ENCODE data around the gene MSTO1.
"Not testable (repeated sequence)": the region's sequence is repeated elsewhere in the genome, so short reads cannot be mapped to it uniquely, and the experiment has no call there.

MSTO1 gene

GRCh38 chr1:155622191-155622590 is 12.2 kb downstream of the MSTO1 start:
- DNase-seq = no peak

DNA sequence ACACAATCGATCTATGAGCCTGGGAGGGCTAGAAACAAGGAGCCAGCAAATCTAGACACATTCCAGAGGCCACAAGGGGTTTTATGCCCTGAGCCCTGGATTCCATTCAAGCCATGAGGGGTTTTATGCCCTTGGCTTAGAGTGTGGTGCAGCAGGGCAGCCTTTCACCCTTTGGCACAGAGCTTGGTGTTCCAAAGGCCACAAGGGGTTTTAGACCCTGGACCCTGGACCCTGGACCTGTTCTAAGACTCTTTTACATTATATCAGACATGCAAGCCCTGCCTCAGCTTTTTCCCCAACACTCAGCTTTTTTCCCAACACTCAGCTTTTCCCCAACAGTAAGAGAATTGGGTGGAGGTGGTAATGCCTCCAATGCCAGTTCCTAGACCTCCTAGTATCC is 13.3 kb downstream of the MSTO1 start:
- no peak for DNase-seq

- DNase-seq = not testable (repeated sequence)
These were observed 16.4 kb downstream of the MSTO1 start for GRCh38 chr1:155626428-155626827.

GRCh38 chr1:155636397-155637153 is 26.6 kb downstream of the MSTO1 start:
- DNase-seq = no peak

DNA sequence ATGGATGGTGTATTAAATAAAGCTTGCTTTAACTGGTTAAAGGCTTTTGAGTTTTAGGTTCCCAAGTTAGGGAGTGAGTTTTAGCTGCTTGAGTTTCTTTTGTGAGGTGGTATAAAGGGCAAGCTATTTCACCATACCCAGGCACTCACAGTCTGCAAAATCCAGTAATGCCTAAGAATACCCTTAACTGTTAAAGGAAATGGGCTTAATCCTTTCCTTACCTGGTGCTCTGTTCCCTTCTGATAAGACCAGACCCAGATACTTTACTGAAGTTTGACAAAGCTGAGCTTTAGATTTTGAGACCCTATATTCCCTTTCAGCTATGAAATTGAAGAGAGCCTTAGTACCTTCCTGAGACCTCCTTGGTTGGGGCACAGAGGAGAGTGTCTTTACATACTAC is 30.3 kb downstream of the MSTO1 start:
- DNase-seq = no peak

DNA sequence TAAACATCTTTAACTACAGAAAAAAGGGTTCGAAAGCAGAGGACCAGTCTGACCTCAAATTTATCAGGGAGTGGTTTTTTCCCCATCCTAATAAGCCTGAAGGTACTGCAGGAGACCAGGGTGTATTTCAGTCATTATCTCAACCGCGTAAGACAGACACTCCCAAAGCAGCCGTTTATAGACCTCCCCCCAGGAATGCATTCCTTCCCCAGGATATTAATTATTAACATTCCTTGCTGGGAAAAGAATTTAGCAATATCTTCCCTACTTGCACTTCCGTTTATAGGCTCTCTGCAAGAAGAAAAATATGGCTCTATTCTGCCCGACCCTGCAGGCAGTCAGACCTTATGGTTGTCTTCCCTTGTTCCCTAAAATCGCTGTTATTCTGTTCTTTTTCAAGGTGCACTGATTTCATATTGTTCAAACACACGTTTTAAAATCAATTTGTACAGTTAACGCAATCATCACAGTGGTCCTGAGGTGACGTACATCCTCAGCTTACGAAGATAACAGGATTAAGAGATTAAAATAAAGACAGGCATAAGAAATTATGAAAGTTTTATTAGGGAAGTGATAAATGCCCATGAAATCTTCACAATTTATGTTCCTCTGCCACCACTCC is 32.7 kb downstream of the MSTO1 start:
- DNase-seq = not testable (repeated sequence)

DNA sequence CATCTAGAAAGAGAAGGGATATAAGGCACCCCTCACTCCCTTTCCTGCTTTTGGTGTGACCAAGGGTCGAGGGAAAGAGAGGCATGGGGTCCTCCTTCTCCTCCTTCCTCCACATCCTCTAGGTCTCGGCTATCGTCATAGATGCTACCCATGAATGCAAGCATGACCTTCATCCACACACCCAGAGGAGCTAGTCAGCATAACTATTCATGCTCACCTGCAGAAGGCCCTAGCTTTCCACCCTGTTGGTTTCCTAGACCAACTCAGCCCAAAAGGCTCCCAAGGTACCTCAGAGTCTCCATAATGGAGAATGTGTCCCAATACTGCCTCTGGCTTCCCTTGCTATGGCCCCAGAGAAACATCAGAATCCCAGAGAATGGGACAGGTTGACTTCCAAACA is 33.2 kb downstream of the MSTO1 start:
- no peak for DNase-seq

DNA sequence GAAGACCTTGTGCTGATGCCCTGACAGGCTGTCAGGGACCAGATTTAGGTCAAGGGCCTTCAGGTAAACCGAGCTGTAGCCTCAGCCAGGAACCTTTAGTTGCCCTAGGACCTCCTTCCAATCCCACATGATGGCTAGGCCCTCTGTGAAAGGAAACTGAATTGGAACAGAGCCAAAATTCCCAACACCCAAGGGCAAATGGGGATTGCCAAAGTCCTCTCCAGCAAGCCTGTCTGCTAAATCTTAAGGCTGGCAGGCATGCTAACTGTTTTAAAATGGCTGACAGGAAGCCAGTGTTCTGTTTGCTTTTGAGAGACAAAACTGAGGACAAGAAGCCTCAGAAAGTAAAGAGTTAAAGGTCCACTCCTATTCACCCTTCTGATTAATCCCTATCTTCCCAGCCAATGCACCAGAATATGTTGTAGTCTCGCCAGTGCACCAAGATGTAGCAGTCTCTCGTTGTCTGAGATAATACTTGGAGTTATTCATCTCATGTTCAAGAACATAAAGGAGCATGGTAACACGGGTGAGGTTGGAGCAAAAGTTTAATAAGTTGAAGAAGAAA is 35.1 kb downstream of the MSTO1 start:
- DNase-seq = no peak

- no peak for DNase-seq
These were observed 35.6 kb downstream of the MSTO1 start for GRCh38 chr1:155645648-155646047.

- no peak for DNase-seq
These were observed 36.3 kb downstream of the MSTO1 start for GRCh38 chr1:155646307-155646706.

DNA sequence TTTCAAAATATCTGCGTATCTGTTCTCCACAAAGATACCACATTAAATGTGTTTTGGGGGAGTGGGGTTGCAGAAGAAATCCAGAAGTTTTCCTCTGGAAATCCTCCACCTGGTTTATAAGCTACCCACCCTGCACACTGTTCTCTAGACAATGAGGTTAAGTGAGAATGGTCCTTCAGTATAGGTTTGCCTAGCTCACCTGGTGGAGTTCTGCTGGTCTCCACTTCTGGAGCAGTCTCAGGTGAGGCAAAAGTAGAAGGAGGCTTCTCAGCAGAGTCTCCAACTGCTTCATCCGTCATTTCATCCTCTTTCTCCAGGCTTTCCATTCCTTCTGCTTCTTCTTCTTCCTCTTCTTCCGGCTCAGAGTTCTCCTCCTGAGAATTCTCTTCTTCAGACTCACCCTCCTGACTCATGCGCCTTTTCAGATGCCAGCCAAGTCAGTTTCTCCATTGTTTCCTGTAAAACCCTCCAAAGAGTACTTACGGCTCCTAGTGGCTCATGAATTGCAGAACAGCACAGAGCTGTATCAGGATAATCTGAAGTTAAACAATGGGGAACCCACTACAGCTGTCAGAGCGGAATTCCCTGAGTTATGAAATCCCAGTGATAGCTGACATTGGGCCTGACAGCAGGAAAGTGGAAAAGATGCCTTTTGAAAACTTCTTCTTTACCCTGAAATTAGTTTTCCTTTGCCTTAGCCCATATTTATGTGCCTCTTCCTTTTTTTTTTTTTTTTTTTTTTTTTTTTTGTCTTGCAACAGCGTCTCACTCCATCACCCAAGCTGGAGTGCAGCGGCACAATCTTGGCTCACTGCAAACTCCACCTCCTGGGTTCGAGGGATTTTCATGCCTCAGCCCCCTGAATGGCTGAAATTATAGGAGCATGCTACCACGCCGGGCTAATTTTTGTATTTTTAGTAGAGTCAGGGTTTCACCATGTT is 38.5 kb downstream of the MSTO1 start:
- no peak for DNase-seq

DNA sequence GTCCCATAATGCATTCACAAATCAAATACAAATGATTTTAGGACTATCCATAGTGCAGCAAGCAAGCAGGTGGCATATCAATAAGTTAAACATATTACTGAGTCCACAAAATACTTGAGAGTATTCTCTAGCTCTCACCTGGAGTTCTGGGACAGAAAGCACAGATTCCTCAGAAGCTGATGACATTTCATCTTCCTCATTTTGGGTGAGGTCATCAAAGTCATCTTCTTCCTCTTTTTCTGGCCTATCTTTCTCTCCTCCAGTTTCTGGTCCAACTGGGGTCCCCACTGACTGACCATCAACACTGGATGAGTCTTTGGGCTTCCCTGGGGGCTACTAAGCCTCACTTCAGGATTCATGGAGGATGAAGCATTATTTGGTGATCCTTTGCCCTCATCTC is 39.7 kb downstream of the MSTO1 start:
- DNase-seq = no peak

- no peak for DNase-seq
These were observed 40.3 kb downstream of the MSTO1 start for GRCh38 chr1:155650231-155650757.

GRCh38 chr1:155651861-155652661 is 42.0 kb downstream of the MSTO1 start:
- DNase-seq = no peak

- no peak for DNase-seq
These were observed 42.9 kb downstream of the MSTO1 start for GRCh38 chr1:155652951-155653350.

DNA sequence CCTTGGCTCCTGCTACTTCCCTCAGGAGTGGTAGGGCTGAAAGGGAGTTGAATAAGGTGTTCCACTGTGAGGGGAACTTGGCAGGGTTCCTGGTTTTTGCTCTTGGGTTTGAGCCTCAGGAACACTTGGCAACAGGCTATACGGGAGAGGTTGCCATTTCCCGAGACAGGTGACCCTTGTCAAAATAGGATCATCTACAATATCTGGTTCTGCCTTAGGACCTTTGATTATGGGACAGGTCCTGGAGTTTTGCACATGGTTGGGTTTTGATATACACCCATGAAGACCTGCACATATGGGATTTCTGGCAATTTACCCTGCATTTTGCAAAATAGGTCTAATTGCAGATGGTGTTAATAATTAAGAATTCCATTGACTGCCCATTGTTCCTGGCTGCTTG is 47.4 kb downstream of the MSTO1 start:
- no peak for DNase-seq

- DNase-seq = not testable (repeated sequence)
These were observed 51.2 kb downstream of the MSTO1 start for GRCh38 chr1:155661239-155661638.
